HCT116 (cell line): ENCODE results near the gene MOB3B. TPM values are rescaled to one million over a fixed set of nuclear protein-coding genes. Genes with fewer than 3 reads are reported as not detected.

Experiments
- ATAC-seq: fragments of 200-7000 bp; cut with Tn5 transposase; 2 replicates; pipeline ENCODE4 v1.9.1; 2020; ENCODE audit warnings: mild to moderate bottlenecking, moderate library complexity
- BruUV-seq: library from RNA; stranded (reverse); fragments of 400-500 nt; replicated peaks from 2 replicates; lab custom pipeline; 2021; lab: Mats Ljungman, UMichigan
- CTCF ChIA-PET: fragments of 300-600 bp; sonication (Branson Sonifier 250); formaldehyde crosslinking; loops from one replicate; lab custom pipeline; 2021; ENCODE audit warnings: antibody characterized with exemption; lab: Charles Lee
- POLR2A ChIA-PET: fragments of 300-600, 350-600 bp; sonication (Branson Sonifier 250); formaldehyde crosslinking; loops from one replicate; lab custom pipeline; 2021; ENCODE audit warnings: antibody characterized with exemption; lab: Charles Lee
- RAD21 ChIA-PET, 2 experiments: fragments of 300-600 bp; sonication (Branson Sonifier 250); formaldehyde crosslinking; loops; one replicate each; lab custom pipeline; 2023; ENCODE audit warnings: low total read pairs in 2 of 2; ENCODE audit not compliant: uncharacterized antibody in 2 of 2, unreplicated experiment in 2 of 2, low non-redundant PET in 1 of 2; lab: Charles Lee
- DNase-seq: peaks from one replicate; pipeline ENCODE4 v3.0.0-alpha.2; 2010; ENCODE audit warnings: low read depth, low spot score
- H2AFZ ChIP-seq: fragments of 200-600 bp; shearing (Covaris generic), sonication (generic); 2 replicates; pipeline ENCODE4 v1.6.1; 2017; ENCODE audit warnings: low read depth, mixed run types, mixed read lengths, antibody characterized with exemption, low read length; ENCODE audit not compliant: poor library complexity, severe bottlenecking
- H3K27ac ChIP-seq: 2 replicates; pipeline ENCODE4 v1.5.1; 2012; ENCODE audit warnings: low read depth, low read length
- H3K27me3 ChIP-seq: fragments of 200-600 bp; sonication (generic); 2 replicates; pipeline ENCODE4 v1.6.1; 2016; ENCODE audit warnings: mixed run types, low read length, mixed read lengths; ENCODE audit not compliant: insufficient read depth
- H3K36me3 ChIP-seq, 2 experiments: fragments of 200-500 bp in 1 of 2; fragments of 200-600 bp in 1 of 2; sonication (Bioruptor generic) in 1 of 2; sonication (generic) in 1 of 2; 2 replicates each; pipeline versions ENCODE4 v1.5.1 to v1.6.1; 2014 to 2016; ENCODE audit warnings: low read length in 2 of 2, inconsistent platforms in 1 of 2, mixed read lengths in 1 of 2, mixed run types in 1 of 2; ENCODE audit not compliant: insufficient read depth in 2 of 2, control insufficient read depth in 1 of 2
- H3K4me1 ChIP-seq, 2 experiments: fragments of 200-600 bp in 1 of 2; sonication (generic) in 1 of 2; 2 replicates each; pipeline versions ENCODE4 v1.5.1 to v1.6.1; 2012 to 2017; ENCODE audit warnings: low read length in 2 of 2, inconsistent platforms in 1 of 2, mild to moderate bottlenecking in 1 of 2, mixed read lengths in 1 of 2, mixed run types in 1 of 2, moderate library complexity in 1 of 2; ENCODE audit not compliant: insufficient read depth in 2 of 2, control insufficient read depth in 1 of 2
- H3K4me2 ChIP-seq: fragments of 200-600 bp; sonication (generic); 2 replicates; pipeline ENCODE4 v1.6.1; 2017; ENCODE audit warnings: mixed run types, low read length, mixed read lengths
- H3K4me3 ChIP-seq, 2 experiments: fragments of 200-600 bp in 1 of 2; sonication (generic) in 1 of 2; replicated peaks in 1 of 2; 2 replicates each; pipeline ENCODE4 v1.5.1; 2011 to 2016; ENCODE audit warnings: low read length in 2 of 2, control low read depth in 1 of 2, low read depth in 1 of 2, mild to moderate bottlenecking in 1 of 2, mixed read lengths in 1 of 2, mixed run types in 1 of 2
- H3K79me2 ChIP-seq: fragments of 200-600 bp; sonication (generic); 2 replicates; pipeline ENCODE4 v1.6.1; 2017; ENCODE audit warnings: mild to moderate bottlenecking, mixed run types, low read length, moderate library complexity, mixed read lengths; ENCODE audit not compliant: insufficient read depth
- H3K9ac ChIP-seq: fragments of 200-600 bp; sonication (generic); 2 replicates; pipeline ENCODE4 v1.6.1; 2016; ENCODE audit warnings: low read length, mixed read lengths
- H3K9me2 ChIP-seq: fragments of 200-600 bp; sonication (generic), shearing (Covaris generic); 2 replicates; pipeline ENCODE4 v1.6.1; 2017; ENCODE audit warnings: mixed run types, mild to moderate bottlenecking, moderate library complexity; ENCODE audit not compliant: insufficient read depth
- H3K9me3 ChIP-seq, 2 experiments: fragments of 200-500 bp in 1 of 2; fragments of 200-600 bp in 1 of 2; sonication (Bioruptor generic) in 1 of 2; sonication (generic) in 1 of 2; 2 replicates each; pipeline ENCODE4 v1.6.1; 2014 to 2017; ENCODE audit warnings: low read length in 2 of 2, mixed read lengths in 2 of 2, inconsistent platforms in 1 of 2, low read depth in 1 of 2, mild to moderate bottlenecking in 1 of 2, mixed run types in 1 of 2, moderate library complexity in 1 of 2; ENCODE audit not compliant: control insufficient read depth in 1 of 2, insufficient read depth in 1 of 2
- H4K20me1 ChIP-seq: fragments of 200-600 bp; sonication (generic), shearing (Covaris generic); 2 replicates; pipeline ENCODE4 v1.6.1; 2017; ENCODE audit warnings: mixed run types, mild to moderate bottlenecking, moderate library complexity; ENCODE audit not compliant: insufficient read depth
- CBX3 ChIP-seq: IDR thresholded peaks from 2 replicates; pipeline ENCODE4 v1.6.1; 2012; ENCODE audit warnings: low read depth
- CEBPB ChIP-seq: IDR thresholded peaks from 2 replicates; pipeline ENCODE4 v1.6.1; 2012; ENCODE audit warnings: low read depth
- EGR1 ChIP-seq: IDR thresholded peaks from 2 replicates; pipeline ENCODE4 v1.6.1; 2012; ENCODE audit warnings: low read depth
- ELF1 ChIP-seq: IDR thresholded peaks from 2 replicates; pipeline ENCODE4 v1.6.1; 2012; ENCODE audit warnings: low read depth, borderline replicate concordance
- EZH2 ChIP-seq: fragments of 200-600 bp; sonication (generic); IDR thresholded peaks from 2 replicates; pipeline ENCODE4 v1.6.1; 2017; ENCODE audit warnings: antibody characterized with exemption, mixed run types
- EZH2phosphoT487 ChIP-seq: fragments of 200-600 bp; IDR thresholded peaks from 2 replicates; pipeline ENCODE4 v1.6.1; 2018; ENCODE audit warnings: antibody characterized with exemption, borderline replicate concordance
- JUND ChIP-seq: IDR thresholded peaks from 2 replicates; pipeline ENCODE4 v1.6.1; 2012
- POLR2A ChIP-seq: IDR thresholded peaks from 2 replicates; pipeline ENCODE4 v1.7.0; 2011; ENCODE audit warnings: borderline replicate concordance; ENCODE audit not compliant: insufficient read depth, insufficient read length; ENCODE audit errors: extremely low read depth
- RAD21 ChIP-seq: IDR thresholded peaks from 2 replicates; pipeline ENCODE4 v1.6.1; 2012; ENCODE audit warnings: low read depth, mild to moderate bottlenecking
- SIN3A ChIP-seq: IDR thresholded peaks from 2 replicates; pipeline ENCODE4 v1.6.1; 2012; ENCODE audit warnings: low read depth
- SP1 ChIP-seq: IDR thresholded peaks from 2 replicates; pipeline ENCODE4 v1.6.1; 2012; ENCODE audit warnings: low read depth
- SRF ChIP-seq: IDR thresholded peaks from 2 replicates; pipeline ENCODE4 v1.6.1; 2012; ENCODE audit warnings: low read depth
- TCF7L2 ChIP-seq: IDR thresholded peaks from 2 replicates; pipeline ENCODE4 v1.7.0; 2011; ENCODE audit warnings: borderline replicate concordance, inconsistent platforms; ENCODE audit not compliant: insufficient read depth, insufficient read length; ENCODE audit errors: extremely low read depth
- YY1 ChIP-seq: IDR thresholded peaks from 2 replicates; pipeline ENCODE4 v1.6.1; 2011; ENCODE audit warnings: low read length, low read depth, moderate library complexity, mild to moderate bottlenecking; ENCODE audit not compliant: insufficient replicate concordance; ENCODE audit errors: extremely low read depth
- ZFX ChIP-seq: fragments of 450-650 bp; IDR thresholded peaks from 2 replicates; pipeline ENCODE4 v1.6.1; 2017
- intact Hi-C: fragments of 100-400 bp; cut with micrococcal nuclease; formaldehyde crosslinking; loops from 2 replicates; pipeline ENCODE4 v1.10.0; 2022
- total RNA-seq: library from RNA; stranded (reverse); gene quantifications from one replicate; pipeline ENCODE4 v1.2.1, GENCODE V29; 2021; ENCODE audit not compliant: unreplicated experiment
- TF ChIP-seq, protein P1 (sequence below): IDR thresholded peaks from 2 replicates; pipeline ENCODE4 v1.6.1; 2012
- TF ChIP-seq, protein P2 (sequence below): IDR thresholded peaks from 2 replicates; pipeline ENCODE4 v1.6.1; 2011; ENCODE audit warnings: mild to moderate bottlenecking, low read length, moderate library complexity; ENCODE audit not compliant: insufficient replicate concordance; ENCODE audit errors: extremely low read depth
- TF ChIP-seq, protein P3 (sequence below): IDR thresholded peaks from 2 replicates; pipeline ENCODE4 v1.6.1; 2012; ENCODE audit warnings: low read depth
- TF ChIP-seq, protein P4 (sequence below): IDR thresholded peaks from 2 replicates; pipeline ENCODE4 v1.6.1; 2012
- TF ChIP-seq, protein P5 (sequence below), 3 experiments: fragments of 200-600 bp in 1 of 3; sonication (generic) in 1 of 3; IDR thresholded peaks in 2 of 3; conservative IDR thresholded peaks in 1 of 3; 2 replicates each; pipeline ENCODE4 v1.5.1; 2012 to 2017; ENCODE audit warnings: low read depth in 2 of 3, low read length in 2 of 3, antibody characterized with exemption in 1 of 3, borderline replicate concordance in 1 of 3, control low read depth in 1 of 3, mild to moderate bottlenecking in 1 of 3, mixed read lengths in 1 of 3, mixed run types in 1 of 3, moderate library complexity in 1 of 3; ENCODE audit not compliant: insufficient read depth in 1 of 3

MOB3B gene
- total RNA-seq, 1 experiment from 2014 or later = 1.2 TPM

DNA sequence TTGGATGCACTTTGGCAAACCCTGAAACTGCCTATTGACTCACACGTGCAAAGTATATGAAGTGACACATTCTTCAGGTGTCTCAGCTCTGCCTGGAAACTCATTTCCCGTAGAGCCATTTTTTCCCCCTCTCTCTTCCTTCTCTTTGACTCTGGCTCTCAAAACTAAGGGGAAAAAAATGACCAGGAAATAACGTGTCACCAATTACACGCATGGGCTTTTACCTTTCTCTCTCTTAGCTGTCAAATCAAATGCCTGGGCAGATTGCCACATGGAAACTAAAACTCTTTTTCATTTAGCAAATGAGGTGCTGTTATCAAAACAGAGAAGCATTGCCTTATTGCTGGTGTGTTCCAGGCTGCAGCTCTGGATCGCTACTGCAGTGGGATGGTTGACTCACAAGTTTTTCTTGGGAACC lies 23.9 kb downstream of the MOB3B start:
- ATAC-seq (no peak), DNase-seq (no peak)
- Histone ChIP-seq H3K4me3 (no peak overlapping the region), H3K4me1 (no peaks in the 10 kb centered on the region), H4K20me1 (no peaks in the 10 kb centered on the region), H3K27me3 (peaks cover 5% of the 10 kb centered on the region; the same call in 1 of the 2 replicates), H3K79me2 (no peaks in the 10 kb centered on the region), H3K4me2 (no peak overlapping the region), H3K9me3 (no peaks in the 10 kb centered on the region), H3K9ac (no peak overlapping the region), H3K36me3 (no peaks in the 10 kb centered on the region), H3K9me2 (no peaks in the 10 kb centered on the region), H3K27ac (no peak overlapping the region), H2AFZ (no peak overlapping the region)
- ChIA-PET CTCF (no interaction called here), RAD21 (no interaction called here), POLR2A (no interaction called here)
- no TSS peak for BruUV-seq
- intact Hi-C loops = no loop called here
- TF ChIP-seq, protein P1, sequence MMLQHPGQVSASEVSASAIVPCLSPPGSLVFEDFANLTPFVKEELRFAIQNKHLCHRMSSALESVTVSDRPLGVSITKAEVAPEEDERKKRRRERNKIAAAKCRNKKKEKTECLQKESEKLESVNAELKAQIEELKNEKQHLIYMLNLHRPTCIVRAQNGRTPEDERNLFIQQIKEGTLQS = no peak
- TF ChIP-seq, protein P2, sequence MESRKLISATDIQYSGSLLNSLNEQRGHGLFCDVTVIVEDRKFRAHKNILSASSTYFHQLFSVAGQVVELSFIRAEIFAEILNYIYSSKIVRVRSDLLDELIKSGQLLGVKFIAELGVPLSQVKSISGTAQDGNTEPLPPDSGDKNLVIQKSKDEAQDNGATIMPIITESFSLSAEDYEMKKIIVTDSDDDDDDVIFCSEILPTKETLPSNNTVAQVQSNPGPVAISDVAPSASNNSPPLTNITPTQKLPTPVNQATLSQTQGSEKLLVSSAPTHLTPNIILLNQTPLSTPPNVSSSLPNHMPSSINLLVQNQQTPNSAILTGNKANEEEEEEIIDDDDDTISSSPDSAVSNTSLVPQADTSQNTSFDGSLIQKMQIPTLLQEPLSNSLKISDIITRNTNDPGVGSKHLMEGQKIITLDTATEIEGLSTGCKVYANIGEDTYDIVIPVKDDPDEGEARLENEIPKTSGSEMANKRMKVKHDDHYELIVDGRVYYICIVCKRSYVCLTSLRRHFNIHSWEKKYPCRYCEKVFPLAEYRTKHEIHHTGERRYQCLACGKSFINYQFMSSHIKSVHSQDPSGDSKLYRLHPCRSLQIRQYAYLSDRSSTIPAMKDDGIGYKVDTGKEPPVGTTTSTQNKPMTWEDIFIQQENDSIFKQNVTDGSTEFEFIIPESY = no peak
- TF ChIP-seq POLR2A = no peak
- TF ChIP-seq SP1 = no peak
- TF ChIP-seq ZFX = no peak
- no peak for TF ChIP-seq EGR1
- no peak for TF ChIP-seq EZH2
- no peak for TF ChIP-seq RAD21
- no peak for TF ChIP-seq TCF7L2
- TF ChIP-seq ELF1 = no peak
- TF ChIP-seq SIN3A = no peak
- TF ChIP-seq SRF = no peak
- TF ChIP-seq, protein P3, sequence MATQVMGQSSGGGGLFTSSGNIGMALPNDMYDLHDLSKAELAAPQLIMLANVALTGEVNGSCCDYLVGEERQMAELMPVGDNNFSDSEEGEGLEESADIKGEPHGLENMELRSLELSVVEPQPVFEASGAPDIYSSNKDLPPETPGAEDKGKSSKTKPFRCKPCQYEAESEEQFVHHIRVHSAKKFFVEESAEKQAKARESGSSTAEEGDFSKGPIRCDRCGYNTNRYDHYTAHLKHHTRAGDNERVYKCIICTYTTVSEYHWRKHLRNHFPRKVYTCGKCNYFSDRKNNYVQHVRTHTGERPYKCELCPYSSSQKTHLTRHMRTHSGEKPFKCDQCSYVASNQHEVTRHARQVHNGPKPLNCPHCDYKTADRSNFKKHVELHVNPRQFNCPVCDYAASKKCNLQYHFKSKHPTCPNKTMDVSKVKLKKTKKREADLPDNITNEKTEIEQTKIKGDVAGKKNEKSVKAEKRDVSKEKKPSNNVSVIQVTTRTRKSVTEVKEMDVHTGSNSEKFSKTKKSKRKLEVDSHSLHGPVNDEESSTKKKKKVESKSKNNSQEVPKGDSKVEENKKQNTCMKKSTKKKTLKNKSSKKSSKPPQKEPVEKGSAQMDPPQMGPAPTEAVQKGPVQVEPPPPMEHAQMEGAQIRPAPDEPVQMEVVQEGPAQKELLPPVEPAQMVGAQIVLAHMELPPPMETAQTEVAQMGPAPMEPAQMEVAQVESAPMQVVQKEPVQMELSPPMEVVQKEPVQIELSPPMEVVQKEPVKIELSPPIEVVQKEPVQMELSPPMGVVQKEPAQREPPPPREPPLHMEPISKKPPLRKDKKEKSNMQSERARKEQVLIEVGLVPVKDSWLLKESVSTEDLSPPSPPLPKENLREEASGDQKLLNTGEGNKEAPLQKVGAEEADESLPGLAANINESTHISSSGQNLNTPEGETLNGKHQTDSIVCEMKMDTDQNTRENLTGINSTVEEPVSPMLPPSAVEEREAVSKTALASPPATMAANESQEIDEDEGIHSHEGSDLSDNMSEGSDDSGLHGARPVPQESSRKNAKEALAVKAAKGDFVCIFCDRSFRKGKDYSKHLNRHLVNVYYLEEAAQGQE = no peak
- TF ChIP-seq, protein P4, sequence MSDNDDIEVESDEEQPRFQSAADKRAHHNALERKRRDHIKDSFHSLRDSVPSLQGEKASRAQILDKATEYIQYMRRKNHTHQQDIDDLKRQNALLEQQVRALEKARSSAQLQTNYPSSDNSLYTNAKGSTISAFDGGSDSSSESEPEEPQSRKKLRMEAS = no peak
- TF ChIP-seq JUND = no peak
- TF ChIP-seq, protein P5, sequence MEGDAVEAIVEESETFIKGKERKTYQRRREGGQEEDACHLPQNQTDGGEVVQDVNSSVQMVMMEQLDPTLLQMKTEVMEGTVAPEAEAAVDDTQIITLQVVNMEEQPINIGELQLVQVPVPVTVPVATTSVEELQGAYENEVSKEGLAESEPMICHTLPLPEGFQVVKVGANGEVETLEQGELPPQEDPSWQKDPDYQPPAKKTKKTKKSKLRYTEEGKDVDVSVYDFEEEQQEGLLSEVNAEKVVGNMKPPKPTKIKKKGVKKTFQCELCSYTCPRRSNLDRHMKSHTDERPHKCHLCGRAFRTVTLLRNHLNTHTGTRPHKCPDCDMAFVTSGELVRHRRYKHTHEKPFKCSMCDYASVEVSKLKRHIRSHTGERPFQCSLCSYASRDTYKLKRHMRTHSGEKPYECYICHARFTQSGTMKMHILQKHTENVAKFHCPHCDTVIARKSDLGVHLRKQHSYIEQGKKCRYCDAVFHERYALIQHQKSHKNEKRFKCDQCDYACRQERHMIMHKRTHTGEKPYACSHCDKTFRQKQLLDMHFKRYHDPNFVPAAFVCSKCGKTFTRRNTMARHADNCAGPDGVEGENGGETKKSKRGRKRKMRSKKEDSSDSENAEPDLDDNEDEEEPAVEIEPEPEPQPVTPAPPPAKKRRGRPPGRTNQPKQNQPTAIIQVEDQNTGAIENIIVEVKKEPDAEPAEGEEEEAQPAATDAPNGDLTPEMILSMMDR (IDR thresholded peaks at IDR 0.05 in 2 of 3, conservative IDR thresholded peaks at IDR 0.05 in 1 of 3; ENCODE audit: borderline replicate concordance in 1 of 3, insufficient read depth in 1 of 3, low read depth in 2 of 3, low read length in 2 of 3) = no peak
- TF ChIP-seq YY1 = no peak
- no peak for TF ChIP-seq CBX3
- TF ChIP-seq CEBPB = no peak
- TF ChIP-seq EZH2phosphoT487 = no peak
- TF ChIP-seq, all 23 proteins: peak for 0
